Right atrium auricular region (tissue), 2 donors: Measurements from ENCODE around the gene MAP1LC3B2. TPM values are rescaled to one million over a fixed set of nuclear protein-coding genes. Genes with fewer than 3 reads are reported as not detected.

ENCODE experiments used
- DNase-seq: peaks from one replicate; pipeline ENCODE4 v3.0.0-alpha.2; 2019; ENCODE audit warnings: low spot score
- H3K27ac ChIP-seq, 2 donors: fragments of 200-600 bp; sonication (generic); 1 replicate in 1 of 2; 2 replicates in 1 of 2; pipeline ENCODE4 v1.5.1; 2016 to 2019
- H3K27me3 ChIP-seq, 2 donors: fragments of 200-600 bp; sonication (generic); one replicate each; pipeline versions ENCODE4 v1.5.1 to v1.6.0; 2017 to 2019
- H3K36me3 ChIP-seq: fragments of 200-600 bp; sonication (generic); one replicate; pipeline ENCODE4 v1.5.1; 2016
- H3K4me1 ChIP-seq, 2 donors: fragments of 200-600 bp; sonication (generic); one replicate each; pipeline versions ENCODE4 v1.5.1 to v1.6.0; 2017 to 2019
- H3K4me3 ChIP-seq, 2 donors: fragments of 200-600 bp; sonication (generic); 1 replicate in 1 of 2; 2 replicates in 1 of 2; pipeline ENCODE4 v1.5.1; 2017 to 2019; ENCODE audit warnings: mild to moderate bottlenecking in 1 of 2, moderate library complexity in 1 of 2
- H3K9me3 ChIP-seq, 2 donors: fragments of 200-600 bp; sonication (generic); one replicate each; pipeline ENCODE4 v1.5.1; 2019
- total RNA-seq, 2 donors: library from RNA; depleted of rRNA; stranded (reverse); fragments of >200 nt; gene quantifications; one replicate each; pipeline ENCODE4 v1.1.0, GENCODE V29; 2016
- TF ChIP-seq, protein P1 (sequence below), 2 donors: fragments of 200-600 bp; sonication (generic); IDR thresholded peaks; one replicate each; pipeline ENCODE4 v1.5.1; 2019; ENCODE audit warnings: antibody characterized with exemption in 2 of 2

MAP1LC3B2 gene
- 1 to 10 TPM; 1.0 to 1.4 TPM for total RNA-seq

DNA sequence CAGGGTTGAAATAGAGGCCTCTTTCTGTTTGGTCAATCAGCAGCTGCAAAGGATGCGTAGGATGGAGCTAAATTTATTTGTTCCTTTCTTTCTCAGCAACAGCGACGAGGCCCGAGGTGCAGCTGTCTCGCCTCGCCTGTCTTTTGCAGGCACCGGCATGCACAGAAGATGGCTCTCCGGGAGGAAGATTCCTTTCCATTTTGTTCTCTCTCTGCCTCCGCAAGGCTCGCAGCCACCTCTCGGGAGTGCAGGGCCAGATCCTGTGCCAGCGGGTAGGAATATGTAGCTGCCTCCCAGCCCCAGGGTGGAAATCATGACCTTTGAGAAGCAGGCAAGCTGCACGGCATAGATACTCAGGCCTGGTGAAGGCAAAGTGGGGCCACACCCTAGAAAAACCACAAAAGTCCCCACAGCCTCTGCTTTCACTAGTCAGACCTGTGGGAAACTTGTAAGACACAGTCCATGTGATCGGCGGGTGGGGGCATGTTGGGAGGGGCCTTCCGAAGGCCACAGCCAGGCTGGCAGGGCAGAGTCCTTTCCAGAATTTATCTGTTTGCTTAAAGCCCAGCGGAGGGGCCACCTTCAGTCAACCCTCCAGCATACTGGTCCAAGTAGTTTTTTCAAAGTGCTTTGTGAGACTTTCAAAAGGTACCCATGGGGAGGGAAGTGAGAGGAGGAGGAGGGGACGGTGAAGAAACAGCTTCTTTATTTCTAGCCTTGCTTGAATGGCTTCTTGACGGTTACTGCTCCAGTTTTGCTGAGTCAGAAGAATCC is at the start of gene MAP1LC3B2:
TSS of gene MAP1LC3B2 (plus strand) at position 220 of the 774 bp plus-strand sequence. CDS start 16,562 bp downstream, outside the sequence.
- no peak for DNase-seq
- TF ChIP-seq, protein P1, sequence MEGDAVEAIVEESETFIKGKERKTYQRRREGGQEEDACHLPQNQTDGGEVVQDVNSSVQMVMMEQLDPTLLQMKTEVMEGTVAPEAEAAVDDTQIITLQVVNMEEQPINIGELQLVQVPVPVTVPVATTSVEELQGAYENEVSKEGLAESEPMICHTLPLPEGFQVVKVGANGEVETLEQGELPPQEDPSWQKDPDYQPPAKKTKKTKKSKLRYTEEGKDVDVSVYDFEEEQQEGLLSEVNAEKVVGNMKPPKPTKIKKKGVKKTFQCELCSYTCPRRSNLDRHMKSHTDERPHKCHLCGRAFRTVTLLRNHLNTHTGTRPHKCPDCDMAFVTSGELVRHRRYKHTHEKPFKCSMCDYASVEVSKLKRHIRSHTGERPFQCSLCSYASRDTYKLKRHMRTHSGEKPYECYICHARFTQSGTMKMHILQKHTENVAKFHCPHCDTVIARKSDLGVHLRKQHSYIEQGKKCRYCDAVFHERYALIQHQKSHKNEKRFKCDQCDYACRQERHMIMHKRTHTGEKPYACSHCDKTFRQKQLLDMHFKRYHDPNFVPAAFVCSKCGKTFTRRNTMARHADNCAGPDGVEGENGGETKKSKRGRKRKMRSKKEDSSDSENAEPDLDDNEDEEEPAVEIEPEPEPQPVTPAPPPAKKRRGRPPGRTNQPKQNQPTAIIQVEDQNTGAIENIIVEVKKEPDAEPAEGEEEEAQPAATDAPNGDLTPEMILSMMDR (IDR thresholded peaks at IDR 0.05): no peak
- no peaks in the 10 kb centered on the region for H3K36me3 ChIP-seq
- H3K27me3 ChIP-seq: no peaks in the 10 kb centered on the region
- peaks cover 0 to 9% of the 10 kb centered on the region in 2 donors for H3K4me1 ChIP-seq
- peak within 1 kb of the TSS; percentile 35 to 39 for H3K27ac ChIP-seq
- H3K9me3 ChIP-seq: peaks cover 0 to 12% of the 10 kb centered on the region in 2 donors
- no peak within 1 kb of the TSS for H3K4me3 ChIP-seq

DNA sequence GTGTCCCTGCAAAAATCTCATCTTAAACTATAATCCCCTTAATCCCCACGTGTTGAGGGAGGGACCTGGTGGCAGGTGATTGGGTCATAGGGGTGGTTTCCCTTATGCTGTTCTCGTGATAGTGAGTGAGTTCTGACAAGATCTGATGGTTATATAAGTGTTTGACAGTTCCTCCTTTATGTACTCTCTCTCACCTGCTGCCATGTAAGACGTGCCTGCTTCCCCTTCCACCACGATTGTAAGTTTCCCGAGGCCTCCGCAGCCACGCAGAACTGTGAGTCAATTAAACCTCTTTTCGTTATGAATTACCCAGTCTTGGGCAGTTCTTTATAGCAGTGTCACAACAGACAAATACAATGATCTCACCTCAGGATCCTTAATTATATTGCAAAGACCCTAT is 45.2 kb upstream of the MAP1LC3B2 start:
- Histone ChIP-seq H3K27me3 (no peaks in the 10 kb centered on the region), H3K4me1 (peaks cover 0 to 4% of the 10 kb centered on the region in 2 donors), H3K9me3 (no peaks in the 10 kb centered on the region), H3K27ac (no peak overlapping the region), H3K36me3 (no peaks in the 10 kb centered on the region), H3K4me3 (no peak overlapping the region)
- TF ChIP-seq, protein P1 (IDR thresholded peaks at IDR 0.05): no peak
- no peak for DNase-seq

DNA sequence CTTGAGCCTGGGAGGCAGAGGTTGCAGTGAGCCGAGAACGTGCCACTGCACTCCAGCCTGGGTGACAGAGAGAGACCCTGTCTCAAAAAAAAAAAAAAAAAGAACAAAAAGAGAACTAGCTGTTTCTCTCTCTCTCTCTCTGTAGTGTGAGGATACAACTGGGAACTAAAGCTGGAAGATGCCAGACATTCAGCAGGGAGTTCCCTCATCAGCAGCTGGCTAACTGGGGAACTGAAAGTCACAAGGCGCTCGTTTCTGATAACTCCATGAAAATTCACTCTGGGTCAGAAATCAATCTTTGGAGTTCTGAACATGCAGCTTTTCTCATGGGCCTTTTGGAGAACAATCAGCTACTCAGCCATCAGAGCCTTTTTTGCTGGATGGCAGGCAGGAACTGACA is 43.5 kb upstream of the MAP1LC3B2 start:
- Histone ChIP-seq H3K36me3 (no peaks in the 10 kb centered on the region), H3K27me3 (no peaks in the 10 kb centered on the region), H3K27ac (no peak overlapping the region), H3K9me3 (no peaks in the 10 kb centered on the region), H3K4me3 (no peak overlapping the region), H3K4me1 (peaks cover 0 to 3% of the 10 kb centered on the region in 2 donors)
- TF ChIP-seq, protein P1 (IDR thresholded peaks at IDR 0.05): no peak
- no peak for DNase-seq

DNA sequence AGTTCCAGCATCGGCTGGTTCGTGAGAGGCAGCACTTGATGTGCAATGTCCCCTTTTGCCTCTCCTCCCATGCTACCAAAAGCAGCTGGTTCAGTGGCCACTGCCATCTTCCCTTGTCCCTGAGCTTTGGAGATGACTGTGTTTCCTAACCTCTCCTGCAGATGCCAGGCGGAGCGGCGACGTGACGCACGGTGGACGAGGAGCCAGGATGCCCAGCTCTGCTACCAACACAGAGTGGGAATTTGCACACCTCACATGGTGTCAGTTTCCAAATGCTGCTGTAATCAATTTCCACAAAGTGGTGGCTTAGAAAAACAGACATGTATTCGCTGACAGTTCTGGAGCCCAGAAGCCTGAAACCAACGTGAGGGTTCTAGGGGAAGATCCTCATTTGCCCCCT is 42.5 kb upstream of the MAP1LC3B2 start:
- no peak overlapping the region for H3K27ac ChIP-seq
- no peaks in the 10 kb centered on the region for H3K27me3 ChIP-seq
- no peak for DNase-seq
- peaks cover 0 to 3% of the 10 kb centered on the region in 2 donors for H3K4me1 ChIP-seq
- H3K4me3 ChIP-seq: no peak overlapping the region
- TF ChIP-seq, protein P1 (IDR thresholded peaks at IDR 0.05): no peak
- no peaks in the 10 kb centered on the region for H3K9me3 ChIP-seq
- H3K36me3 ChIP-seq: no peaks in the 10 kb centered on the region

DNA sequence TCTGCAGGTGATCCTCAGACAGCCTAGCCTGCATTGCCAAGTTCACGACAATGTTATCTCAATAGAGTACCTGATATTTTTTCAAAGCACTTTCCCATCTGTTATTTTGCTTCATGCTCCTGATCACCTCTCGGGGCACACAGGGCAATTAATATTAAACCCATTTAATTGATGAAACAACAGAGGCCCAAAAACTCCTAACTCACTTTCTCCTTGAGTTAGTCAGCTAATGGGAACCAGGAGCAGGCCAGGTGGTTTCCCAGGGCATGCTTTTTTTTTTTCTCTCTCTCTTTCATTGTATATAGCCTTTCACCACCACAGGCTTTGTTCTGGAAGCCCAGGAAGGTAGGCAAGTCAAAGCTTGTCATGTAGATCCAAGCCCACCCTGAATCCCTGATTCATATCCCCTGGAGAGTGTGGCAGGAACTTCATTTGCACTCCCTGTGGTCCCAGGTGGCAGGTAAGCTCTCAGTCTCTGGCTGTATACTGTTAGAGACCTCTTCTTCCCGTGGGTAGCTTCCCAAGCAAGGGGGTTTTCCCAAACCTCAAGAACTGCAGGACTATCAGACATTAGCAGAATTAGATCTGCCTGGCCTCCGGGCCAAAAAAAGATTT is 41.6 kb upstream of the MAP1LC3B2 start:
- Histone ChIP-seq H3K9me3 (no peaks in the 10 kb centered on the region), H3K36me3 (no peaks in the 10 kb centered on the region), H3K4me1 (peaks cover 0 to 3% of the 10 kb centered on the region in 2 donors), H3K27me3 (no peaks in the 10 kb centered on the region), H3K27ac (no peak overlapping the region), H3K4me3 (no peak overlapping the region)
- no peak for DNase-seq
- TF ChIP-seq, protein P1 (IDR thresholded peaks at IDR 0.05): no peak
